ENCODE results near the gene ATXN2L.
A peak's percentile ranks its signal among the peaks of the same experiment; 100 is the strongest.
"Not testable (repeated sequence)": the region's sequence is repeated elsewhere in the genome, so short reads cannot be mapped to it uniquely, and the experiment has no call there.

Gene ATXN2L, protein sequence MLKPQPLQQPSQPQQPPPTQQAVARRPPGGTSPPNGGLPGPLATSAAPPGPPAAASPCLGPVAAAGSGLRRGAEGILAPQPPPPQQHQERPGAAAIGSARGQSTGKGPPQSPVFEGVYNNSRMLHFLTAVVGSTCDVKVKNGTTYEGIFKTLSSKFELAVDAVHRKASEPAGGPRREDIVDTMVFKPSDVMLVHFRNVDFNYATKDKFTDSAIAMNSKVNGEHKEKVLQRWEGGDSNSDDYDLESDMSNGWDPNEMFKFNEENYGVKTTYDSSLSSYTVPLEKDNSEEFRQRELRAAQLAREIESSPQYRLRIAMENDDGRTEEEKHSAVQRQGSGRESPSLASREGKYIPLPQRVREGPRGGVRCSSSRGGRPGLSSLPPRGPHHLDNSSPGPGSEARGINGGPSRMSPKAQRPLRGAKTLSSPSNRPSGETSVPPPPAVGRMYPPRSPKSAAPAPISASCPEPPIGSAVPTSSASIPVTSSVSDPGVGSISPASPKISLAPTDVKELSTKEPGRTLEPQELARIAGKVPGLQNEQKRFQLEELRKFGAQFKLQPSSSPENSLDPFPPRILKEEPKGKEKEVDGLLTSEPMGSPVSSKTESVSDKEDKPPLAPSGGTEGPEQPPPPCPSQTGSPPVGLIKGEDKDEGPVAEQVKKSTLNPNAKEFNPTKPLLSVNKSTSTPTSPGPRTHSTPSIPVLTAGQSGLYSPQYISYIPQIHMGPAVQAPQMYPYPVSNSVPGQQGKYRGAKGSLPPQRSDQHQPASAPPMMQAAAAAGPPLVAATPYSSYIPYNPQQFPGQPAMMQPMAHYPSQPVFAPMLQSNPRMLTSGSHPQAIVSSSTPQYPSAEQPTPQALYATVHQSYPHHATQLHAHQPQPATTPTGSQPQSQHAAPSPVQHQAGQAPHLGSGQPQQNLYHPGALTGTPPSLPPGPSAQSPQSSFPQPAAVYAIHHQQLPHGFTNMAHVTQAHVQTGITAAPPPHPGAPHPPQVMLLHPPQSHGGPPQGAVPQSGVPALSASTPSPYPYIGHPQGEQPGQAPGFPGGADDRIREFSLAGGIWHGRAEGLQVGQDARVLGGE

DNA sequence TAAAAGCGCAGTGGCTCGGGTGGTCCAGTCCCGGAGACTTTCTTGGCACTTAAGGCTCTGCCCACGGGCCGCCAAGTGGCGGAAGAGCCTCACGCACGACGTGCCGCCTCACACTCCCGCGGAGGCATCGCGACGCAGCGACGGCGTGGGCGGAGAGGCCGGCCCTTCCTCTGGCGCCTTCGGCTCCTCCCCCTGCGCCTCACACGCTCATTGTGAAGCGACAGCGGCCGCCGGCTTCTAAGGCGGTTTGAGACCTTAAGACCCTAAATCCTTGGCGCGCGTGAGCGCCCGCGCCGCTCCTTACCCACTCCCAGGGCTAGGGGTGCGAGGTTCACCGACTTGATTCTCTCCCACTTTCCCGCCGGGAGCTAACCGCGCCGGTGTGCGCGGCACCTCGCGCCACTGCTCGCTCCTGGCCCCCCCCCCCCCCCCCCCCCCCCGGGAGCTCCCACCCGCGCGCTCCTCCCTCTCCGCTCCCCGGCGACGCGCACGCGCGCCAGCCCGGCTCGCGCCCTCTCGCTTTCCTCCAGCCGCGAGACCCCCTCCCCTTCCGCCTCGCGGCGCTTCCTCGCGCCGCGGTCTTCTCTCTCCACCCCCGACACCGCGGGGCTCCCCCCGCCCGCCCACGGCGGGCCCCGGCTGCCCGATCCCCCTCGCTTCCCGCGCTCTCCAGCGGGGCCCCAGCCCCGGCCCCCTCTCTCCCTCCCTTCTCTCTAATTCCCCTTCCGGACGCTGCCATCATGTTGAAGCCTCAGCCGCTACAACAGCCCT, at the start of gene ATXN2L:
Gene ATXN2L, plus strand, starts transcription at position 480 of the 771 bp plus-strand sequence. Its CDS starts 261 bp downstream, at position 741.
- DNase-seq = peak; percentile 77

DNA sequence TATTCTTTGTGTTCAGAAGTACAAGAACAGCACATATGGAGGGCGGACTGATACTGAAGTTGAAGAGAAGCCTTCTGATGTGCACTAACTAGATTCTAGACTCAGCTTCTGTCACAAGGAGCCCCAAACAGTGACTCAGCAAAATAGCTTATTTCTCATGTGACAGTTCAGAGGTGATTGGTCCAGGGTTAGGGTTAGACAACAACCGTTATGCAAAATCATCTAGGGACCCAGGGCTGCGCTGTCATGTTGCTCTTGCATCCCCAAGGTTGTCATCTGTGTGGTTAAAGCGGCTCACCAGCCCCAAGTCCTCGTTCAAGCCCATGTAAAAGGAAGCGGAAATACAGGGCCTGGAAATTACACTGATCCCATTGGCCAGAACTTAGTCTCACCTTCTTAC, 41.1 kb upstream of the ATXN2L start:
- DNase-seq = not testable (repeated sequence)

DNA sequence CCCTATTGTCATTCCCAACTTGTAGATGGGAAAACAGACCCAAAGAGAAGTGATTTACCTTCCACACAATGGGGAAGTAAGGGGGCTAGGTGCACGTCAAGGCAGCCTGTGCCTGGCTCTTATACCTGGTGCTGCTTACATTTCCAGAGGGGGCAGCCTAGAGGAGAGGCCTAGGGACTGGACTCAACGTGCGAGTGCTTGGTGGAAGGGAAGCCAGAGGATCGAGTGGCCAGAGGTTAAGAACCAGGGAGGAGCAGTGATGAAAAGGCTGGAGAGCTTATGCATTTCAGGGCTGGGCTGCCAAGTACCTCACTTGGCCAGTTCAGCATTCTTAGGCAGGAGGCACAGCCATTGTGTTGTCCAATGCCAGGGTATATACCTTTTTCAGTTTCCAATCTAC, 40.4 kb upstream of the ATXN2L start:
- not testable (repeated sequence) for DNase-seq

DNA sequence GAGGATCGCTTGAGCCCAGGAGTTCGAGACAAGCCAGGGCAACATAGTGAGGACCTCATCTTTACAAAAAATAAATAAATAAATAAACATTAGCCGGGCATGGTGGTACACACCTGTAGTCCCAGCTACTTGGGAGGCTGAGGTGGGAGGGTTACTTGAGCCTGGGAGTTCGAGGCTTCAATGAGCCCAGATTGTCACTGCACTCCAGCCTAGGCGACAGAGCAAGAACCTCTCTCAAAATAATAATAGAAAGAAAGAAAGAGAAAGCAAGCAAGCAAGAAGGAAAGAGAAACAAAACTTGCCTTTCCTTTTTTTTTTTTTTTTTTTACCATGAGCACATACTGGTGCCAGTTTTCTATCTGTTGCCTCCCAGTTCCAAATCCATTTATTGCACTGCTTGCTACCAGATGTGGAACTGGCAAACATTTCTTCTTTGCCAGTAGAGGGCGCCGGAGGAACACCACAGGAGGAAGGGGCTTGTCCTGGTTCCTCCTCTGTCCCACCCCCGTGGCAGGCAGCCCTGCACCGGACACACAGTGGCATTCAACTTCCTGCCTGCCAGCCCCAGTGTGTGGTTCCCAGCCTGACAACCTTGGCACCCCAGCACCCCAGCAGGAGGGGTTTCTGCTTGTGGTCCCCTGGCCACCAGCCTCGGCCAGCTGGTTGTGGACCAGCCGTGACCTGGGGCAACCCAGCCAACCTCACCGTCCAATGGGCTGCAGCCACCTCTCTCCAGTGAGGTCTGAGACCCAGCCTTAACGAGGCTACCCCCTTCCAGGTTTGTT, 20.4 kb upstream of the ATXN2L start:
- DNase-seq = peak; percentile 28

DNA sequence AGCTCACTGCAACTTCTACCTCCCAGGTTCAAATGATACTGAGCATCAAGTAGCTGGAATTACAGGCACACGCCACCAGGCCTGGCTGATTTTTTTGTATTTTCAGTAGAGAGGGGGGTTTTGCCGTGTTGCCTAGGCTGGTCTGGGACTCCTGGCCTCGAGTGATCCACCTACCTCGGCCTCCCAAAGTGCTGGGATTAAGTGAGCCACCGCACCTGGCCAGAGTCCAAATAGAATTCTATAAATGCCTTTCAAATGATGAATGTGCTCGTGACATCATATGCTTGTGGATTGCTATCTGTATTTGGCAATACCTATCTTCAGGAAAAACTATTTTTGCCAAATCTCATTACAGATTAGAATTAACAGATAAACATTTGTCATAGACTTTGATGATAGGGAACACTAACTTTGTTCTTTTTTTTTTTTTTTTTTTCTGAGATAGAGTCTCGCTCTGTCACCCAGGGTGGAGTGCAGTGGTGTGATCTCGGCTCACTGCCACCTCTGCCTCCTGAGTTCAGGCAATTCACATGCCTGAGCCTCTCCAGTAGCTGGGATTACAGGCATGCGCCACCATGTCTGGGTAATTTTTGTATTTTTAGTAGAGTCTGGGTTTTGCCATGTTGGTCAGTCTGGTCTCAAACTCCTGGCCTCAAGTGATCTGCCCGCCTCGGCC, 15.2 kb upstream of the ATXN2L start:
- not testable (repeated sequence) for DNase-seq

DNA sequence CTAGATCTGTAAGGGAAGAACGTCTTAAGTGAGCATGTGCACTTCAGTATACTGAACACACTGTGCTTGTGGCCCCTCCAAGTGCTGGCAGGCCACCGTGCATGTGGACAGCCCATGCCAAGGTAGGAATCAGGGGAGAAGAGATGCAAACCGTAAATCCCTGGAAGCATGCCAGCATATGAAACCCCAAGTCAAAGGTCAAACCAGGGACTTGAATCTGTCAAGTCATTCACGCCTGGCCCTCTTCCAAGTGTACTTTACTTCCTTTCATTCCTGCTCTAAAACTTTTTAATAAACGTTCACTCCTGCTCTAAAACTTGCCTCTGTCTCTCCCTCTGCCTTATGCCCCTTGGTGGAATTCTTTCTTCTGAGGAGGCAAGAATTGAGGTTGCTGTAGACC, 2.8 kb upstream of the ATXN2L start:
- no peak for DNase-seq

DNA sequence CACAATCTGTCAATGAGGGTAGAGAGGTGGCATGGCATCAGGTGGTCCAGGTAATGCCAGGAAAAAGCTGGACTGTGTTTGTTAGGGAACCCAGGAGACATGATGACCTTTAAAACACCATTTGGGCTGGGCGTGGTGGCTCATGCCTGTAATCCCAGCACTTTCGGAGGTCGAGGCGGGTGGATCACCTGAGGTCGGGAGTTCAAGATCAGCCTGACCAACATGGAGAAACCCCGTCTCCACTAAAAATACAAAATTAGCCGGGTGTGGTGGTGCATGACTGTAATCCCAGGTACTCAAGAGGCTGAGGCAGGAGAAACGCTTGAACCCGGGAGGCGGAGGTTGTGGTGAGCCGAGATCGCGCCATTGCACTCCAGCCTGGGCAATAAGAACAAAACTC, 2.3 kb upstream of the ATXN2L start:
- not testable (repeated sequence) for DNase-seq

DNA sequence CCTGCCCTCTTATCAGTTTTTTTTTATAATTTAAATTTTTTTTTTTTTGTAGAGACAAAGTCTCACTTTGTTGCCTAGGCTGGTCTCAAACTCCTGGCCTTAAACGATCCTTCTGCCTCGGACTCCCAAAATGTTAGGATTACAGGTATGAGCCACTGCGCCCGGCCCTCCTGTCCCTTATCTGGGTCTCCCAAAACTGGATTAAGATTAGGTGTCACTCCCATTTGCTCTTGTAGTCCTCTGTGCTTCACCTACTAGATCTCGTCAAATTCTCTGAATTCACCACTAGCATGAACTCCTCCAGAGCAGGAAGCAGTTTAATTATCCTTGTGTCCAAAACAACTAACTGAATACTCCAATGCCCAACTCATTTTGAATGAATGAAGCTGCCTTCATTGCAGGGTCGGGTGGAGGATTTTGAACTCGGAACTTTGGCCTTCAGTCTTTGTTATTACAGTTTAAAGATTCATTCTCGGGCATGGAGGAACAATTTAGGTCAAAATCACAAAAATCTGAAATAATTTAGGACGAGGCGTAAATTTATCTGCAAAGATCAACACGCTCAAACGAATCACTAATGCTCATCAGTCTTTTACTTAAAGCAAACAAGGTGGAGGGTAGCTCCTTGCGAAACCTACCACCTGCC, 802 bp upstream of the ATXN2L start:
- no peak for DNase-seq

DNA sequence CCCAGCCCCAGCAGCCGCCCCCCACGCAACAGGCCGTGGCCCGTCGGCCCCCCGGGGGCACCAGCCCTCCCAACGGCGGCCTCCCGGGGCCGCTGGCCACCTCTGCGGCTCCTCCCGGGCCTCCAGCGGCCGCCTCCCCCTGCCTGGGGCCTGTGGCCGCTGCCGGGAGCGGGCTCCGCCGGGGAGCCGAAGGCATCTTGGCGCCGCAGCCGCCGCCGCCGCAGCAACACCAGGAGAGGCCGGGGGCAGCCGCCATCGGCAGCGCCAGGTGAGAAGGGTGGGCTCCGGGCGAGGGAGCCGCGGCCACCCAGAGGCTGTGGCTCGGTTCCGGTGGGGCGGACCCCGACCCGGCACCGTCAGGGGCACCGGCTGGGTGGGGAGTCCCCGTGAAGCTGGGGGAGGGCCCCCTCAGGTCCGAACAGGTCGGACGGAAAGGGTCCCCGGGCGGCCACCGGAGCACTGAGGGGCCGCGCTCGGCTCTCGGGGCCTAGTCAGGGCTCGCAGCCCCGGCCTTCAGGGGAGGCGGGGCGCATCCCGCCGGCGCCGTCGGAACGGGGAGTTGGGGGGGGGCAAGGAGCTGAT, 583 bp downstream of the ATXN2L start:
- DNase-seq = no peak

DNA sequence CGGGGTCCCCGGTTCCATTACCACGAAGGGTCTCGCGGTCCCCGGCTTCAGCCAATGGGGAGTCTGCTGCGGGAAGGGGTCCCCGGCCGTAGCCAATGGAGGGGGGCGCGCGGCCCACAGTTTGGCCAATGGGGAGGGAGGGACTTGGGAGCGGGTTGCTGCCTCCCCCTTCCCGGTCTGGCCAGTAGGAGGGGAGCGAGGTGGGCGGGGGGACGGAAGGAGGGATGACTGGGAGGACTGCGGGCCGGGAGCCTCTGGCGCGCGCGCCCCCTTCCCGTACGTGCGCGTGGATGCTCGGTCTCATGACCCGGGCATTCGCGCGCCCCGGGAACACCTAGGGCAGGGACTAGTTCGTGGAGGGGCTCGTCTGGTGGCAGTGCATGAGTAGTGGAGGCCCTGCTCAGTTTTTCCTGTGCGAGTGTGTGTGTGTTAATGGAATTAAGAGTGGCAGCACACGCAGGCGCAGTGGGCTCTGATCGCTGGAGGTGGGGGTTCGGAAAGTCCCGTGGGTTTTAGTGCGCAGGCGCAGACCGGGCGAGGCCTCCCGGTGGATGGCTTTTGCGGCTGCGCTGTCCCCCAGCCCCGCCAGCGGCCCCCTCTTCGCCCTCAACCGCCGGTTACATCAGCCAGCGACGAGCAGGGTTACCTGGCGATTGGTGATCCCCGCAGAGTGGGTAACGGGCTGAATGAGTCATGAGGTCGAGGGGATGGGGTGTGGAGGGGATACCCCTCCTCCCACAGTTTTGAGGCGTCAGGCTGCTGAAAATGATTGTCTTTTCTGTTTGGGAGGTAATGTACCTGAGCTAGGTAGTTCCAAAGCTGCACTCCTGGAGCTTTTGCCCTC, 1.3 kb downstream of the ATXN2L start:
- DNase-seq = peak; percentile 94

DNA sequence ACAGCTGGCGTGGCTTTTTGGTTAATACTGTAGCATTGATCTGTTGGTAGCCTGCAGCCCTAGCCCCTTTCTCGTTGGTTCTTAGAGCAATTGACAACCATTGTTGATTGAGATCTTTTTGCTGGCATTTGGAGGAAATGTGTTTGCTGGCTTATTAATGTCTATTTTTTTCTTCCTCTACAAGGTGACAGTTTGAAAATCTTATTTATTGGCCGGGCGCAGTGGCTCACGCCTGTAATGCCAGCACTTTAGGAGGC, 1.8 kb downstream of the ATXN2L start:
- no peak for DNase-seq

DNA sequence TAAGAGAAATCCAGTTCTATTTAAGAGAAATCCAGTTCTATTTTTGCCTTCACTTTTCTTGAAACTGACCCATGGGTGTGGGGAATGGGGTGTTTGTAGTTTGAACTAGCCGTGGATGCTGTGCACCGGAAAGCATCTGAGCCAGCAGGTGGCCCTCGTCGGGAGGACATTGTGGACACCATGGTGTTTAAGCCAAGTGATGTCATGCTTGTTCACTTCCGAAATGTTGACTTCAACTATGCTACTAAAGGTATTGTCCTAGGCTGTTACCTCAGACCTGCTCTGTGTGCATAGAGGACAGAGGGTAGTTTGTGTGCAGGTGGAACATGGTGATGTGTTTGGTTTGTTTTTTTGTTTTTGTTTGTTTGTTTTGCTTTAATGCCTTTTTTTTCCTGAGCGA, 3.3 kb downstream of the ATXN2L start:
- no peak for DNase-seq

DNA sequence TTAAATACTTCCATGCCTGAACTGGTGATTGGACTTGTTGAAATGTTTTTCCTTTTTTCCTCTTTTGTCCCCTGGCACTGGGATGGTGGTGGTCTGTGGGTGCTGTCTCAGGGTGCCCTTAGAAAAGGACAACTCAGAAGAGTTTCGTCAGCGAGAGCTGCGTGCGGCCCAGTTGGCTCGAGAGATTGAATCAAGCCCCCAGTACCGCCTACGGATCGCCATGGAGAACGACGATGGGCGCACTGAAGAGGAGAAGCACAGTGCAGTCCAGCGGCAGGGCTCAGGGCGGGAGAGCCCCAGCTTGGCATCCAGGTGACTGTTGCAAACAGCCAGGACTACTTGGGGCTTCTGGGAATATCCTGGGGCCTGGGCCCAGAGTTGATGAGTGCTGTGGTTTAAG, 6.9 kb downstream of the ATXN2L start:
- DNase-seq = no peak

DNA sequence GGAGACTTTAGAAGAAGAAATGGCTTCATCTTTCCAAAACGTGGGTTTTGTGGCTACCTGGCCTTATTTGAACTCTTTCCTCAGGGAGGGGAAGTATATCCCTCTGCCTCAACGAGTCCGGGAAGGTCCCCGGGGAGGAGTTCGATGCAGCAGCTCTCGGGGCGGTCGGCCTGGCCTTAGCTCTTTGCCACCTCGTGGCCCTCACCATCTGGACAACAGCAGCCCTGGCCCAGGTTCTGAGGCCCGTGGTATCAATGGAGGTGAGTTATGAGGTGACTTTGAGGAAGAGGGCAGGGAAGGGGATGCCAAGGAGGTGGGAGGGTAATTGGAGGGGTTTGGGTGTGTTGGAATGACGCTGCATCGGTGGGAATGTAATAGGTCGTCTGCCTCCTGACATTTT, 7.7 kb downstream of the ATXN2L start:
- no peak for DNase-seq

DNA sequence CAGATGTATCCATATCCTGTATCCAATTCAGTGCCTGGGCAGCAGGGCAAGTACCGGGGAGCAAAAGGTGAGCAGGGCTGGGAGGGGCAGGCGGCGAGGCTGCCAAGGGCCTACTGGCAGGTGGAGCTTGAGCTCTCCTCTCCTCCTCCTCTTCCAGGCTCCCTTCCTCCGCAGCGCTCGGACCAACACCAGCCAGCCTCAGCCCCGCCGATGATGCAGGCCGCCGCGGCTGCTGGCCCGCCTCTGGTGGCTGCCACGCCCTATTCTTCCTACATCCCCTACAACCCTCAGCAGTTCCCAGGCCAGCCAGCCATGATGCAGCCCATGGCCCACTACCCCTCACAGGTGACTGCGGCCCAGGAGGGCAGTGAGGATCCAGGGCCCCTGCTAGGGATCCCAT, 11.6 kb downstream of the ATXN2L start:
- no peak for DNase-seq

DNA sequence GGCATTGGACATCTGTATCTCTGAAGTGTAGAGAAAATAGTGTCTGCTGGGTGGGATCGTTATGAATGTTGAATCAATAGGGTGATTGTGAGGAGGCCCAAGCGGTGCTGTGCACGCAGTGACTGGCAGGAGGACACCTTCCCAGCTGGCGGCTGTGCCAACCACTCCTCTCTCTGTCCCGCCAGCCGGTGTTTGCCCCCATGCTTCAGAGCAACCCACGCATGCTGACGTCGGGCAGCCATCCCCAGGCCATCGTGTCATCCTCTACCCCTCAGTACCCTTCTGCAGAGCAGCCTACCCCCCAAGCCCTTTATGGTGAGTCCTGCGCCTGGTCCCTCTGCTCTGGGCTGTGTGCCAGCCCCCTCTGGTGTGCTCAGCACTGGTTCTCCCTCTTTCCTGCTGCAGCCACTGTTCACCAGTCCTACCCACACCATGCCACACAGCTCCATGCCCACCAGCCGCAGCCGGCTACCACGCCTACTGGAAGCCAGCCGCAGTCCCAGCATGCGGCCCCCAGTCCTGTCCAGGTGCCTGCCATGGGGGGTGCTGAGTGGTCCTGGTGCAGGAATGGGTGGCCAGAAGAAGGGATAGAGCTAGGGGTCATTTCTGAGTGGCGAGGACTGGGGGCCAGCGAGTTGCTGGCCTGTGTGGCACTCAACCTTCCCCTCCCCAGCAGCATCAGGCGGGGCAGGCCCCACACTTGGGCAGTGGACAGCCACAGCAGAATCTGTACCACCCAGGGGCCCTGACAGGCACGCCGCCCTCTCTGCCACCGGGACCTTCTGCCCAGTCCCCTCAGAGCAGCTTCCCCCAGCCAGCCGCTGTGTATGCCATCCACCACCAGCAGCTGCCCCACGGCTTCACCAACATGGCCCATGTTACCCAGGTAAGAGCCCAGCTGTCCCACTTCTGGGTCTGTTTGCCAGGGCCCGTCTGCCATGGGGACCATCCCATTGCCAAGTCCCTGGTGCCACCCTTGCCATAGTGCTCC, 12.4 kb downstream of the ATXN2L start:
- DNase-seq = no peak

DNA sequence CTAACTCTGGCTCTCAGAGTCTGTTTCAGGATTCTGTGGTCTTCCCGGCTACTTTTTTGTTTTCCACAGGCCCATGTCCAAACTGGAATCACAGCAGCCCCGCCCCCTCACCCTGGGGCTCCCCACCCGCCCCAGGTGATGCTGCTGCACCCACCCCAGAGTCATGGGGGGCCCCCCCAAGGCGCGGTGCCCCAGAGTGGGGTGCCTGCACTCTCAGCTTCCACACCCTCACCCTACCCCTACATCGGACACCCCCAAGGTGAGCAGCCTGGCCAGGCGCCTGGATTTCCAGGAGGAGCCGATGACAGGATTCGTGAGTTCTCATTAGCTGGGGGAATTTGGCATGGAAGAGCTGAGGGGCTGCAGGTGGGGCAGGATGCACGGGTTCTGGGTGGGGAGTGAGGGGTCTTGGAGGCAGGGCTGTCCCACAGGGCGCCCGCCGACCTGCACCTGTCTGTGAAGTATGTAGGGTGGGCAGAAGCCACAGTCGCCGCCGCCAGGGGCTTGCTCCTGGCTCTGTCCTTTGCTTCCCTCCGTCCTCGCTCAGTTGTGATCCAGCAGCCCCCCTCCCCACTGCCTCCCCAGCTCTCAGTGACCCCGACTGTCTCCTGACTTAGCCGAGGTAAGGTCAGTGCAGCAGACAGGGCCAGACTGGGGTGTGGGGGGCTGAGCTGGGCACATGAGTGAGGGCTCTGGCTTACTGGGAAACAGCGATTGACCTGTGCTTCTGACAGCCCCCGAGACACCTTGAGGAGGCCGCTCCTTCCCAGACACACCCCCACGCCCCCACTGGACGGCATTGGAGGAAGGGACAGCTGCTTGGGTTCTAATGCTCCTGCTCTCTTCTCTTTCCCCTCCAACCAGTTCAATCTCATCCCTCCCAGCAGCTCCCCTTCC, 13.3 kb downstream of the ATXN2L start:
- no peak for DNase-seq

DNA sequence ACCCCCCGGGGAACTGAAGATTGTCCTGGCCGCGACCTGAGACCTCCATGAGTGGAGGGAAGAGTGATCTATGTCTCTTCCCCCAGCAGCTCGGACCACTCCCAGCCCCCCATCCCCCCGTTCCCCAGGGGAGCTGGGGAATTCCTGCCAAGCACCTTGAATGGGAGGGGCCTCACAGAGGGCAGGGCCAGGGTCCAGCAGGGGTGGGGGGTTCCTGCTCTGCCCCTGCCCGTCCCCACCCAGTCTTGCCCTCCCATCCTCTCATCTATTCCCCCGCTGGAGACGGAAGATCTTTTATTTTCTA, 13.9 kb downstream of the ATXN2L start:
- DNase-seq = no peak
